Measurements from ENCODE around the gene CPTP. TPM values are rescaled to one million over a fixed set of nuclear protein-coding genes. Genes with fewer than 3 reads are reported as not detected.

Gene CPTP
- total RNA-seq, 4 donors from 2014 or later = 10.4 to 42.7 (median 30.1) TPM

DNA sequence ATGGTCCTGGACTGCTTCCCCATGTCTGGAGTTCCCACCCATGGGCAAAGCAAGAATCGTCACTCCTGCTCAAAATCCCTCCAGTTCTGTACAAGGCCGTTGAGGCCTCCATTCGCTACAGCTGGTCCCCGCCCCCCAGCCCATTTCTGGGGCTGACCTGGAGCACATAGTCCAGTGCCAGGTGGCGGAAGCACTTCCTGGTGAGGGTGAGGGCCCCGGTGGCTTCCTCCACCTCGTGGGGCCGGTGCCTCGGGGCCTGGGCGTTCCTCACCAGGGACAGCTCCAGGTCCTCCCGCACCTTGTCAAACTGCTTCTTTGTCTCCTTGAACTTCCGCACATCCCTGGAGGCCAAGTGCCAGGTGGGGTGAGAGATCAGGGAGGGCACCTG lies 24.3 kb upstream of the CPTP start:
- Histone ChIP-seq H3K9me3 (no peaks in the 10 kb centered on the region), H3K27me3 (no peaks in the 10 kb centered on the region), H3K27ac (no peak overlapping the region), H3K4me3 (no peak overlapping the region), H3K36me3 (peaks cover 0 to 49% of the 10 kb centered on the region in 2 donors), H3K4me1 (peaks cover 0 to 25% (median 20%) of the 10 kb centered on the region in 3 donors)
- 70% methylated on average over 2 of the region's 12 CpGs; no CpG with 5 or more reads in 1 of the 2 donors for WGBS, 2 donors (ENCODE audit: low coverage in 1 of 2)
- TF ChIP-seq POLR2AphosphoS5 (IDR thresholded peaks at IDR 0.05) (no peak), CTCF (IDR thresholded peaks at IDR 0.05) (no peak), POLR2A (IDR thresholded peaks at IDR 0.05) (no peak), EP300 (IDR thresholded peaks at IDR 0.05) (no peak)
- no peak for ATAC-seq

- Histone ChIP-seq H3K27me3 (no peaks in the 10 kb centered on the region), H3K4me3 (no peak overlapping the region), H3K36me3 (peaks cover 0 to 32% of the 10 kb centered on the region in 2 donors), H3K9me3 (no peaks in the 10 kb centered on the region), H3K27ac (no peak overlapping the region), H3K4me1 (peaks cover 2 to 42% (median 37%) of the 10 kb centered on the region in 3 donors)
- ATAC-seq = no peak
- WGBS, 2 donors (ENCODE audit: low coverage in 1 of 2) = no CpG with 5 or more reads among the region's 9 CpGs
- peak in 3 of 4 experiments; percentile 14 to 53 (median 17) for TF ChIP-seq CTCF (IDR thresholded peaks at IDR 0.05)
- TF ChIP-seq POLR2AphosphoS5 (IDR thresholded peaks at IDR 0.05) = no peak
- TF ChIP-seq POLR2A (IDR thresholded peaks at IDR 0.05) = no peak
Measured at GRCh38 chr1:1302006-1302430, 22.6 kb upstream of the CPTP start.

DNA sequence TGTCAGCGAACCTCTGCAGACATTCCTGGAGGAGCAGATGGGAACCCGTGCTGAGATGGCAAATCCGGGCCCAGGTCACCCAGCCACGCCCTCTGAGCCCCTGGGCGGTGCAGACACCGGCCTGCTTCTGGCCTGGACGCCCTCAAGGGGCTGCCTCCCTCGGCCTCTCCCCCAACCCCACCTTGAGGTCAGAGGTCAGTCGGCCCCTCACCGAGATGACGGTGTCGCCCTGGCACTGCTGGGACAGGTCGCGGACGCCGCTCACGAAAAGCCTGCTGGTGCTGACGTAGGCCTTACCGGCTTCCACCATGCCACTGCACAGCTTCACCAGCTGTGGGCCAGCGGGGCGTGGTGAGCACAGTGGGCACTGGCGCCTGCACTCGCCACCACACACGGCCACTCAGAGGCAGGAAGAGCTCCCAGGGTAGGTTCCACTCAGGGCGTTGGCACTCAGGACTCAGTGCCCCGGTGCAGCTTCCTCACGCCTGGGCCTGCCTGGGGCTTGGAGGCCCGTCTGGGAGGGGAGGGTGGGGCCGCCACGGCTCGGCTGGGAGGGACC lies 21.6 kb upstream of the CPTP start:
- H3K4me1 ChIP-seq = peaks cover 2 to 47% (median 37%) of the 10 kb centered on the region in 3 donors
- no peak for TF ChIP-seq POLR2AphosphoS5 (IDR thresholded peaks at IDR 0.05)
- no peak for TF ChIP-seq POLR2A (IDR thresholded peaks at IDR 0.05)
- no peak for TF ChIP-seq CTCF (IDR thresholded peaks at IDR 0.05)
- no peak for TF ChIP-seq EP300 (IDR thresholded peaks at IDR 0.05)
- peak overlapping the region in 3 of 4 donors; percentile 79 to 89 (median 84) for H3K27ac ChIP-seq
- no peaks in the 10 kb centered on the region for H3K9me3 ChIP-seq
- no CpG with 5 or more reads among the region's 31 CpGs for WGBS, 2 donors (ENCODE audit: low coverage in 1 of 2)
- ATAC-seq = no peak
- H3K27me3 ChIP-seq = no peaks in the 10 kb centered on the region
- H3K4me3 ChIP-seq = no peak overlapping the region
- peaks cover 0 to 26% of the 10 kb centered on the region in 2 donors for H3K36me3 ChIP-seq

DNA sequence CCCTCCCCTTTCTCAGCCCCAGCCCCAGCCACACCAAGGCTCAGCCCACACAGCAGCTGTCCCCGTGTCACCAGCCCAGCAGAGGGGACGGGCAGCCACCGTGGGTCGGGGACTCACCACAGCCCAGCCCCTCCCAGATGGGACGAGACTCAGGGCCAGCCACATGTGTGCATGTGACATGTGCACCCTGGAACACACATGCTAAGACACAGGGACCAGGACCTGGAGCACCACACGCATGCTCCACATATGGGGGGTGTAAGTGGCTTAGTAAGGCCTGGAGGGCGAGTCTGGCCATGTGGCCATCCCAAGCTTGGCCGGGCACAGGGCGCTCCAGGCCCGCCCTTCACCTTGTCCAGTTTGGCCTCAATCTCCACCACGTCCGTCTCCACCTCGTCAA lies 20.9 kb upstream of the CPTP start:
- Histone ChIP-seq H3K4me1 (peaks cover 2 to 49% (median 37%) of the 10 kb centered on the region in 3 donors), H3K36me3 (peaks cover 0 to 19% of the 10 kb centered on the region in 2 donors), H3K4me3 (peak overlapping the region in 1 of 2 donors; percentile 95), H3K9me3 (no peaks in the 10 kb centered on the region), H3K27ac (peak overlapping the region in 3 of 4 donors; percentile 79 to 89 (median 84)), H3K27me3 (no peaks in the 10 kb centered on the region)
- no peak for ATAC-seq
- 40% methylated on average over 1 of the region's 13 CpGs; no CpG with 5 or more reads in 1 of the 2 donors for WGBS, 2 donors (ENCODE audit: low coverage in 1 of 2)
- no peak for TF ChIP-seq EP300 (IDR thresholded peaks at IDR 0.05)
- no peak for TF ChIP-seq POLR2AphosphoS5 (IDR thresholded peaks at IDR 0.05)
- no peak for TF ChIP-seq CTCF (IDR thresholded peaks at IDR 0.05)
- TF ChIP-seq POLR2A (IDR thresholded peaks at IDR 0.05) = no peak
